IPS-20b (cell line): ENCODE measurements around the gene LHX4.

Source experiments
- H3K27ac ChIP-seq: one replicate; pipeline ENCODE4 v1.5.1; 2013; ENCODE audit warnings: low read length
- H3K27me3 ChIP-seq: 2 replicates; pipeline ENCODE4 v1.6.1; 2013; ENCODE audit warnings: mild to moderate bottlenecking, low read length, inconsistent platforms; ENCODE audit not compliant: insufficient read depth
- H3K36me3 ChIP-seq: 2 replicates; pipeline ENCODE4 v1.6.1; 2013; ENCODE audit warnings: low read depth, mild to moderate bottlenecking, inconsistent platforms, low read length, moderate library complexity; ENCODE audit not compliant: insufficient read depth
- H3K4me1 ChIP-seq: 2 replicates; pipeline ENCODE4 v1.6.1; 2013; ENCODE audit warnings: mild to moderate bottlenecking, control low read depth, inconsistent platforms, low read length, moderate library complexity; ENCODE audit not compliant: insufficient read depth
- H3K4me3 ChIP-seq: 2 replicates; pipeline ENCODE4 v1.5.1; 2013; ENCODE audit warnings: mild to moderate bottlenecking, low read length, inconsistent platforms
- H3K9ac ChIP-seq: 2 replicates; pipeline ENCODE4 v1.6.1; 2013; ENCODE audit warnings: low read depth, mild to moderate bottlenecking, inconsistent platforms, low read length, moderate library complexity
- H3K9me3 ChIP-seq: 2 replicates; pipeline ENCODE4 v1.6.1; 2013; ENCODE audit warnings: mild to moderate bottlenecking, low read depth, low read length, inconsistent platforms; ENCODE audit not compliant: insufficient read depth

Gene LHX4

DNA sequence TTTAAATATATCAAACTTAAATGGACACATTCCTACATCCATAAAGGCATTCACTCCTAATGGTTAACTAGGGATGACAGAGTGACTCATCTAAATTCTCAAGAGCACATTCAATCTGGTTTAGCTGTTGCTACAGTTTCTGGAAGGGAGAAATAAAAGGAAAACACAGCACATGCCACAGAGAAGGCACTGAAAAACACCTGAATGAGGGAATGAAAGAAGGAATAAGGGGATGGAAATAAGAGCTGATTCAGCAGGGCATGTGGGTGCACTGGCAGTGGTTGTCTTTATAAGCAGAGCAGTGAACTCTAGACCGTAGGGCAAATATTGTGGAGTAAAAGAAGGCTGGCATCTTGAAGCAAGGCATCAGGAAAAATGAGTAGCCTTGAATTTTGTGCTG is 79.3 kb downstream of the LHX4 start:
- Histone ChIP-seq H3K27me3 (no peaks in the 10 kb centered on the region), H3K4me1 (peaks cover 5% of the 10 kb centered on the region; the same call in 1 of the 2 replicates), H3K9me3 (no peaks in the 10 kb centered on the region), H3K36me3 (no peaks in the 10 kb centered on the region), H3K4me3 (no peak overlapping the region), H3K9ac (no peak overlapping the region), H3K27ac (no peak overlapping the region)

DNA sequence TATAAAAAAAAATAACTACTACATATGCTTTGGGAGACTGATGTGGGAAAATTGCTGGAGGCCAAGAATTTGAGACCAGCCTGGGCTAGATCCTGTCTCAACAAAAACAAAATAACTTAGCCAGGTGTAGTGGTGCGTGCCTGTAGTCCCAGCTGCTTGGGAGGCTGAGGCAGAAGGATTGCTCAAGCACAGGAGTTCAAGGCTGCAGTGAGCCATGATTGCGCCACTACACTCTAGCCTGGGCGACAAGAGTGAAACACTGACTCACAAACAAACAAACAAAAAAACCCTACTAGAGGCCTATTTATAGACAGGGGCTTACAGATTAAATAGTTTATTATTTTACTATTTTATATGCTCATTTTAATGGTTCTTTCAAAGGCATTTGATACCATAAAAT is 80.0 kb downstream of the LHX4 start:
- H3K27ac ChIP-seq: no peak overlapping the region
- no peaks in the 10 kb centered on the region for H3K9me3 ChIP-seq
- H3K4me1 ChIP-seq: peaks cover 5% of the 10 kb centered on the region; the same call in 1 of the 2 replicates
- no peaks in the 10 kb centered on the region for H3K36me3 ChIP-seq
- no peaks in the 10 kb centered on the region for H3K27me3 ChIP-seq
- no peak overlapping the region for H3K9ac ChIP-seq
- no peak overlapping the region for H3K4me3 ChIP-seq

DNA sequence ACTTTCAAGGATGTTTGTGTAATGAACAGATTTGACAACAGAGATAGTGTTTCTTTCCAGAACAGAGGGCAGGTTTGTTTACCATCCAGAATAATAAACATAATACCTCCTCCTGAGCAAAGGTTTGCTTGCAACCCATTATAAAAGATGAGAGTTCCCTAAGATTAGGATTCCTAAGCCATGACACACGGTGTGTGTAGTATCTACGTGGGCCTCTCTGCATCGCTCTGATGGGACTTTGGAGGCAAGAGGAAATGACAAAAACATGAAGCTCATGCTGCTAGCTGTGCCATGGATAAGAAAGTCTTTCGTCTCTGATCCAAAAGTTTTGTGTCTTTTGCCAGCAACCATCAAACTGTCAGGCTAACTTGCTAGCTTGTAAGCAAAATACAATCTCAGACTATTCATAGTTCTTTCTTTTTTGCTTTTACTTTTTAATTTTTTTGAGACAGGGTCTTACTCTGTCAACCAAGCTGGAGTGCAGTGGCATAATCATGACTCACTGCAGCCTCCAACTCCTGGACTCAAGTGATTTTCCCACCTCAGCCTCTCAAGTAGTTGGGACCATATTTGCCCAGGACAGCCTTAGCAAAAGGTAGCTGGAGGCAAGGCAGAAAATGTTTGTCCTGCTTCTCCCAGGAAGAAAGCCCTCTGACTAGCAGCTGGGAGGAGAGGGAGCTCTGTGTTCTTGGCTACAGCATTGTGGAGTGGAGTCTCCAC is 81.1 kb downstream of the LHX4 start:
- Histone ChIP-seq H3K4me3 (no peak overlapping the region), H3K9me3 (no peaks in the 10 kb centered on the region), H3K9ac (no peak overlapping the region), H3K27ac (no peak overlapping the region), H3K36me3 (no peaks in the 10 kb centered on the region), H3K4me1 (peaks cover 5% of the 10 kb centered on the region; the same call in 1 of the 2 replicates), H3K27me3 (no peaks in the 10 kb centered on the region)

DNA sequence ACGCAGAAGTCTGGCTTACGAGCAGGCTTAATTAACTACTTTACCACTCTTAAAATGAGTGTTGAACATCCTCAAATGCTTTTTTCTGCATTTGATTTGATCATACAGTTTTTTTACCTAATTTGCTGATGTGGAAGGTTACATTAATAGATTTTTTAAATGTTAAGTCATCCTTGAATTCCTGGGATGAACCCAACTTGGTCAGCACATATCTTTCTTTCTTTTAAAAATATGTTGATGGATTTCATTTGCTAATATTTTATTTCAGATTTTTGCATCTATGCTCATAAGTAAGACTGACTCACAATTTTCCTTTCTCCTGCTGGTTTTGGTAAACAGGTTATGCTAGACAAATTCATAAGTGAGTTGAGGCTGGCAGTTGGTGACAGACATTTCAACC is 82.9 kb downstream of the LHX4 start:
- Histone ChIP-seq H3K27me3 (no peaks in the 10 kb centered on the region), H3K27ac (no peak overlapping the region), H3K36me3 (no peaks in the 10 kb centered on the region), H3K9ac (no peak overlapping the region), H3K4me1 (peaks cover 5% of the 10 kb centered on the region; the same call in 1 of the 2 replicates), H3K9me3 (no peaks in the 10 kb centered on the region), H3K4me3 (no peak overlapping the region)

DNA sequence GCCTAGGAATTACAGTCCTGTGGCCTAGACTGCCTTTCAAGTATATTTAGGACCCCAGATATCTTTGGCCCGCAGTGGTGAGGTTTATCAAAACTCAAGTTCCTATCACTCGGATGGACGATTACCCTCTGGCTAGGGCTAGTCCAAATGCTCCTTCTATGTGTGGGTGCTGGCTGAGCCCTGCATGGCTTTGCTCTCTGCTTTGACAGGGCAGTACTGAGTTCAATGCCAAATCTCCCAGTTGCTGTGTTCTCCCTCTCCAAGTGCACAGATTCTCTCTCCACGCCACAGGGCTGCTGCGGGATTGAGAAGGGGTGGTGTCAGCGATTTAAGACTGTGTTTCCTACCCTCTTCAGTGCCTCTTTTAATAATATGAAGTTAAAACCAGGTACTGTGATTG is 97.0 kb downstream of the LHX4 start:
- Histone ChIP-seq H3K9me3 (peaks cover 5% of the 10 kb centered on the region; the same call in 1 of the 2 replicates), H3K27ac (no peak overlapping the region), H3K36me3 (no peaks in the 10 kb centered on the region; the same call in 1 of the 2 replicates), H3K4me1 (no peaks in the 10 kb centered on the region), H3K27me3 (no peaks in the 10 kb centered on the region), H3K9ac (no peak overlapping the region), H3K4me3 (no peak overlapping the region)
